Panc1 (cell line): ENCODE measurements around the gene MACIR. TPM values are rescaled to one million over a fixed set of nuclear protein-coding genes. Genes with fewer than 3 reads are reported as not detected.

Experiments
- ATAC-seq: fragments of 200-7000 bp; cut with Tn5 transposase; 2 replicates; pipeline ENCODE4 v1.9.1; 2020; ENCODE audit warnings: mild to moderate bottlenecking, moderate library complexity
- BruUV-seq: library from RNA; stranded (reverse); fragments of 400-500 nt; replicated peaks from 2 replicates; lab custom pipeline; 2021; lab: Mats Ljungman, UMichigan
- CTCF ChIA-PET: fragments of 300-600 bp; sonication (Branson Sonifier 250); formaldehyde crosslinking; loops from one replicate; lab custom pipeline; 2022; ENCODE audit warnings: antibody characterized with exemption; lab: Charles Lee
- POLR2A ChIA-PET: fragments of 300-600 bp; sonication (Branson Sonifier 250); formaldehyde crosslinking; loops from one replicate; lab custom pipeline; 2022; ENCODE audit warnings: antibody characterized with exemption; lab: Charles Lee
- DNase-seq: peaks from one replicate; pipeline ENCODE4 v3.0.0-alpha.2; 2010; ENCODE audit warnings: low read depth, low spot score
- H3K27ac ChIP-seq: 2 replicates; pipeline ENCODE4 v1.5.1; 2011; ENCODE audit warnings: mild to moderate bottlenecking, low read length, inconsistent platforms
- H3K27me3 ChIP-seq: fragments of 200-500 bp; sonication (Bioruptor generic); 2 replicates; pipeline ENCODE4 v1.6.0; 2014; ENCODE audit warnings: low read length, inconsistent platforms; ENCODE audit not compliant: control insufficient read depth, insufficient read depth
- H3K36me3 ChIP-seq: fragments of 200-500 bp; sonication (Bioruptor generic); 2 replicates; pipeline ENCODE4 v1.5.1; 2014; ENCODE audit warnings: inconsistent platforms, mild to moderate bottlenecking, low read length, moderate library complexity; ENCODE audit not compliant: control insufficient read depth, insufficient read depth
- H3K4me1 ChIP-seq: 2 replicates; pipeline ENCODE4 v1.5.1; 2011; ENCODE audit warnings: inconsistent platforms, mild to moderate bottlenecking, low read length, moderate library complexity; ENCODE audit not compliant: control insufficient read depth, insufficient read depth
- H3K4me3 ChIP-seq, 2 experiments: 2 replicates each; pipeline ENCODE4 v1.5.1; 2011 to 2012; ENCODE audit warnings: low read depth in 2 of 2, low read length in 2 of 2, mild to moderate bottlenecking in 2 of 2, inconsistent platforms in 1 of 2, moderate library complexity in 1 of 2
- H3K9me3 ChIP-seq: fragments of 200-500 bp; sonication (Bioruptor generic); 2 replicates; pipeline ENCODE4 v1.5.1; 2014; ENCODE audit warnings: low read depth, mild to moderate bottlenecking, inconsistent platforms, low read length, moderate library complexity; ENCODE audit not compliant: control insufficient read depth, insufficient read depth
- CTCF ChIP-seq: fragments of 450-650 bp; IDR thresholded peaks from 2 replicates; pipeline ENCODE4 v1.5.1; 2017; ENCODE audit warnings: mild to moderate bottlenecking
- POLR2AphosphoS5 ChIP-seq: IDR thresholded peaks from 2 replicates; pipeline ENCODE4 v1.6.1; 2012; ENCODE audit warnings: mild to moderate bottlenecking, low read depth, low read length, moderate library complexity
- REST ChIP-seq, 2 experiments: IDR thresholded peaks; 2 replicates each; pipeline ENCODE4 v1.6.1; 2011 to 2012; ENCODE audit warnings: low read depth in 2 of 2, control low read depth in 1 of 2, low read length in 1 of 2, mild to moderate bottlenecking in 1 of 2, moderate library complexity in 1 of 2; ENCODE audit not compliant: insufficient read depth in 1 of 2
- SIN3A ChIP-seq: IDR thresholded peaks from 2 replicates; pipeline ENCODE4 v1.6.1; 2012; ENCODE audit warnings: low read depth, mild to moderate bottlenecking, low read length, moderate library complexity, borderline replicate concordance; ENCODE audit not compliant: insufficient read depth
- TCF7L2 ChIP-seq: IDR thresholded peaks from 2 replicates; pipeline ENCODE4 v1.6.1; 2011; ENCODE audit warnings: mild to moderate bottlenecking, low read depth, low read length, inconsistent platforms
- in situ Hi-C: cut with HindIII; loops from 2 replicates; pipeline ENCODE4 v1.10.0; 2016; ENCODE audit warnings: low sequenced_read_pairs, low pct_unique_long_range_greater_than_20kb
- intact Hi-C: fragments of 100-400 bp; cut with micrococcal nuclease; formaldehyde crosslinking; loops from one replicate; pipeline ENCODE4 v1.10.0; 2022; ENCODE audit not compliant: unreplicated experiment
- total RNA-seq: library from RNA; stranded (reverse); gene quantifications from one replicate; pipeline ENCODE4 v1.2.1, GENCODE V29; 2021; ENCODE audit not compliant: unreplicated experiment

The MACIR gene
- total RNA-seq, 1 experiment from 2014 or later, result 11.0 TPM

GRCh38 chr5:103223031-103223955 is 35.3 kb upstream of the MACIR start:
- Histone ChIP-seq H3K4me3 (no peak overlapping the region), H3K4me1 (no peaks in the 10 kb centered on the region), H3K27me3 (no peaks in the 10 kb centered on the region), H3K27ac (no peak overlapping the region), H3K36me3 (no peaks in the 10 kb centered on the region), H3K9me3 (no peaks in the 10 kb centered on the region)
- intact Hi-C loops (loop anchor here (5.0 kb wide), 1 partner anchor 641 kb away; no protein-coding TSS in a partner anchor), in situ Hi-C loops (no loop called here)
- ATAC-seq (no peak), DNase-seq (no peak)
- CTCF ChIA-PET, result interaction anchor here (0.6 kb wide), 1 partner anchor 88 kb away, joined by 5 read pairs; no protein-coding TSS in a partner anchor
- POLR2A ChIA-PET, result no interaction called here
- BruUV-seq, result no TSS peak
- TF ChIP-seq CTCF, result no peak
- TF ChIP-seq REST (IDR thresholded peaks at IDR 0.05; ENCODE audit: insufficient read depth in 1 of 2, low read depth in 2 of 2, low read length in 1 of 2), result no peak
- TF ChIP-seq TCF7L2, result no peak
- no peak for TF ChIP-seq POLR2AphosphoS5
- no peak for TF ChIP-seq SIN3A

- ChIA-PET CTCF (interaction anchor here (0.5 to 1.1 kb wide), 7 partner anchors 10 to 543 kb away, joined by 3 to 6 read pairs (median 3); no protein-coding TSS in a partner anchor), POLR2A (no interaction called here)
- no peaks in the 10 kb centered on the region for H3K4me1 ChIP-seq
- no peaks in the 10 kb centered on the region for H3K9me3 ChIP-seq
- in situ Hi-C loops (no loop called here), intact Hi-C loops (loop anchor here (5.0 kb wide), 1 partner anchor 642 kb away; no protein-coding TSS in a partner anchor)
- no peak overlapping the region for H3K4me3 ChIP-seq
- peak; percentile 43 for DNase-seq
- H3K27me3 ChIP-seq, result no peaks in the 10 kb centered on the region
- ATAC-seq, result peak; percentile 93
- H3K27ac ChIP-seq, result no peak overlapping the region
- no peaks in the 10 kb centered on the region for H3K36me3 ChIP-seq
- TF ChIP-seq TCF7L2 (no peak), POLR2AphosphoS5 (no peak), SIN3A (no peak), REST (IDR thresholded peaks at IDR 0.05; ENCODE audit: insufficient read depth in 1 of 2, low read depth in 2 of 2, low read length in 1 of 2) (no peak), CTCF (peak; percentile 83)
- BruUV-seq, result no TSS peak
These were observed 34.3 kb upstream of the MACIR start for GRCh38 chr5:103224118-103224893.
